ENCODE results near the gene RABEP2. TPM values are rescaled to one million over a fixed set of nuclear protein-coding genes. Genes with fewer than 3 reads are reported as not detected.
"Not testable (repeated sequence)": the region's sequence is repeated elsewhere in the genome, so short reads cannot be mapped to it uniquely, and the experiment has no call there.

The RABEP2 gene
- total RNA-seq, 2 donors from 2014 or later = 10.3 to 13.7 TPM

DNA sequence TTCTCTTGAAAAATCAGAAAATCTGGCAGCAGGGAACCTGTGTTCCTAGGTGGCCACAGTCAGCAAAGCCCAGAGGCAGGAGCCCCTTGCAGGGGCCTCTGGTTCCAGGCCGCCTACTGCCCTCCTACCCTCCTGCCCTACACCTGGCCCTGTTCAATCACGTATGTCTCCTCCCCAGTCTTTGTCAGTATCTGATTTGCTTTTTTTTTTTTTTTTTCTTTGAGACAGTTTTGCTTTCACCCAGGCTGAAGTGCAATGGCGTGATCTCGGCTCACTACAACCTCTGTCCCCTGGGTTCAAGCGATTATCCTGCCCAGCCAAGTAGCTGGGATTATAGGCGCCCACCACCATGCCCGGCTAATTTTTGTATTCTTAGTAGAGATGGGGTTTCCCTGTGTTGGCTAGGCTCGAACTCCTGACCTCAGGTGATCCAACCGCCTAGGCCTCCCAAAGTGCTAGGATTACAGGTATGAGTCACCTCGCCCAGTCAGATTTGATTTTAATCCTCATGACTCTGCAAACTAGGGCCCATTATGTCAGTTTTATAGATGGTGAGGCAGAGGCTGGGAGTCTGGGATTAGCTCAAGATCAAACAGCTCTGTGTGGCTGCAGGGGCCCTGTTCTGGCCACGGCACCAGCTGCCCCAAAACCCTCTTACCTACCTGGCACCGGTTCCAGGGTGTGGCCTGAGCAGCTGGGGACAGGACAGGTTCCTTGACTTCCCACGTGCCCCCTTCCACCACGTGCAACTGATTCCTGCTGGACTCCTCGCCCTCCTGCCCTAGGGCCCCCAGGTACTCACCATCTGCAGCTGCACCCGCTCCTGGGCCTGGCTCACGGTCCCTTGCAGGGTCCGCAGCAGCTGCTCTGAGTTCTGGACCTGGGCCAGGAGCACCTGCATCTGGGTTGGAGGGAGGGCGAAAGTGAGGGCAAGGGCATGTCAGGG, 14.7 kb downstream of the RABEP2 start:
- intact Hi-C loops (cut with DNase I) = no loop called here
- no peak for DNase-seq (ENCODE audit: low spot score)

DNA sequence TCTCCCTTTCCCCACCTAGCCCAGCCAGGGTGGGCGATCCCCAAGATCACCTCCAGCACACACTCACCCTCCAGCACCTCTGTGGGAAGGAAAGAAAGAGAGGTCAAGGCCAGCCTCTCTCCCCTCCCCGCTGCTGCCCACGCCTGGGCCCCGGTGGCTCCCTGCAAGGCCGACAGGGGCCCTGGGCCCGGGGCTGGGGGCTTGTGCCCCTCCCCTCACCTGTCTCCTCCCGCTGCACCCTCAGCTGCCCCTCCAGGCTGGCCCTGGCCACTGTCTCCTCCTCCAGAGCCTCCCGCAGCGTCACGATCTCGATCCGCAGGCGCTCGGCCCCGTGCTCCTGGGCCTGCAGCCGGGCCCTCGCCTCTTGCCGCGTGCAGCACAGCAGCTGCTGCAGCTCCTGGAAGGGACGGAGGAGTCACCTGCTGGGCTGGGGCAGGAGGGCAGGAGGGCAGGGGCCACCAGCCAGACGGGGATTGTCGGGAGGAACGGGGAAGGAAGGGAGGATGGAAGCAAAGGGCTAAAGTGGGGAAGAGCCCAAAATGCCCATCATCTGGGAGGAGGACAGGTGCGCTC, 19.2 kb downstream of the RABEP2 start:
- intact Hi-C loops (cut with DNase I) = no loop called here
- no peak for DNase-seq (ENCODE audit: low spot score)

- intact Hi-C loops (cut with DNase I) = no loop called here
- DNase-seq (ENCODE audit: low spot score) = no peak
Measured at GRCh38 chr16:28905229-28905754, 19.7 kb downstream of the RABEP2 start.

GRCh38 chr16:28904828-28905227, 20.2 kb downstream of the RABEP2 start:
- DNase-seq (ENCODE audit: low spot score) = no peak
- intact Hi-C loops (cut with DNase I) = loop anchor here in 1 of 2 donors (1.0 kb wide), 1 partner anchor 43 kb away; no protein-coding TSS in a partner anchor

DNA sequence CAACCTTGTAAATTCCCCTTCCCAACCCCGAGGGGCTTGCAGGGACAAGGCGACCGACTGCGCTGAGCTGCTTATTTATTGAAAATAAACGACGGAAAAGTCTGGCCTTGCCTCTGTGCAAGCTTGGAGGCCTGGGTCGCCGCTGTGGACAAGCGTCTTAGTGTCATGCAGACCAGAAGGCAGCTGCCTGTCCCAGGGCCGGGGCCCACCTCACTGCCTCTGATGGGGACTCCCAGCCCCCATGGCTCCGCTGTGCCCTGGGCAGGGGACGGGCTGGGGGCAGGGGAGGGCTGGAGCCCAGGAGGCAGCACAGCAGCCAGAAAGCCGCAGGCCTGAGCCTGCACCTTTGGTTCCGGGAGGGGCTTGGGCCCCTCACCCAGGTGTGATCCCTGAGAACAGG, 20.7 kb downstream of the RABEP2 start:
- intact Hi-C loops (cut with DNase I) = loop anchor here in 1 of 2 donors (1.0 kb wide), 1 partner anchor 44 kb away; no protein-coding TSS in a partner anchor
- DNase-seq (ENCODE audit: low spot score) = no peak

DNA sequence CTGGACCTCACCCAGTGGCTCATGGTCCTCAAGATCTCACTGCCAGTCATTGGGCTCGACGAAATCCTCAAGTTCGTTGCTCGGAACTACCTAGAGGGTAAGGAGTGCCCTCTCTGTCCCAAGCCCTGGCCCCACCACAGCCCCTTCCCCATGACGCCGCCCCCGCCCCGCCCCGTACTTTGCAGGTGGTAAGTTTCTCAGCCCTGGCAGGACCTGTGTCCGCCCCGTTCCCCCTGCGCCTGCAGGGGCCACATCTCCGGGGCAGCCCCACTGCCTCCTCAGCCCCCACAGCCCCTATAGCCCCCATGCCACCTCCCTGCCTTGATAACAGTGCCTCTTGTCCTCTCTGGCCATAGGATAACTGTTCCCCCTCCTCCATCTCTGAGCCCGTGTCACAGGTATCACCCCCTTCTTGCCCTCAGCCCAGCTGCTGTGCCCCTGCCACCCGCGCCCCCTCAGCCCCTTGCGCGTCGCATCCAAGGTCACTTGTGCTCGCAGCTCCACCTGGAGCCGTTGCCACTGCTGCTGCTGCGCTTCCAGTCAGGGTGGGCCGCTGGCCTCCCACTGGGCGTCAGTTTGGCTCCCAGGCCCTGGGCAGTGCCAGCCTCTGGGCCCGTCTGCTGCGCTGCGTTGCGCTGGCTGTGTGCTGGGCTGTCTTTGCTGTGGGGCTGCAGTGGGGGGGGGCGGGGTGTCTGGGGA, 21.5 kb downstream of the RABEP2 start:
- no peak for DNase-seq (ENCODE audit: low spot score)
- intact Hi-C loops (cut with DNase I) = loop anchor here in 1 of 2 donors (1.0 kb wide), 1 partner anchor 45 kb away; no protein-coding TSS in a partner anchor

- no peak for DNase-seq (ENCODE audit: low spot score)
- intact Hi-C loops (cut with DNase I) = no loop called here
Measured at GRCh38 chr16:28902909-28903308, 22.1 kb downstream of the RABEP2 start.

GRCh38 chr16:28901862-28902261, 23.2 kb downstream of the RABEP2 start:
- intact Hi-C loops (cut with DNase I) = no loop called here

GRCh38 chr16:28900601-28901000, 24.4 kb downstream of the RABEP2 start:
- intact Hi-C loops (cut with DNase I) = no loop called here
- no peak for DNase-seq (ENCODE audit: low spot score)

More at GRCh38 chr16:28901862-28902261, 23.2 kb downstream of the RABEP2 start:
- no peak for DNase-seq (ENCODE audit: low spot score)

DNA sequence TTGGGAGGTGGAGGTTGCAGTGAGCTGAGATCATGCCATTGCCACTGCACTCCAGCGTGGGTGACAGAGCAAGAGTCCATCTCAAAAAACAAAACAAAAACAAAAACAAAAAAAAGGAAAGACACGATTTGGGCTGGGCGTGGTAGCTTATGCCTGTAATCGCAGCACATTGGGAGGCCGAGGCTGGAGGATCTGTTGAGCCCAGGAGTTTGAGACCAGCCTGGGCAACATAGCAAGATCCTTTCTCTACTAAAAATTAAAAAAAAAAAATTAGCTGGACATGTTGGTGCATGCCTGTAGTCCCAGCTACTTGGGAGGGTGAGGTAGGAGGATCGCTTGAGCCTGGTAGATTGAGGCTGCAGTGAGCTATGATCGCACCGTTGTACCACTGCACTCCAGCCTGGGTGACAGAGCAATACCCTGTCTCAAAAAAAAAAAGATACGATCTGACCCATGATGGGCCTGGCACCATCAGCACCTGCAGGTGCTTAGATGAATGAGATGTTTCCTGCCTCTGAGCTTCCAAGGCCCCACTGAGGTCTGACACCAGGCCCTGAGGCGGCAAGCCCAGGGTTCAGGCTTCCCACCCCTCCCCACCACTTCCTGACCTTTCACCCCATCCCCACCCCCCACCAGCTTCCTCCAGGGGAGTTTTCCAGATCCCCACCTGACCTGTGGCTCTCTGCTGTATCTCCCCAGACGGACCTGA, 25.0 kb downstream of the RABEP2 start:
- DNase-seq (ENCODE audit: low spot score) = no peak
- intact Hi-C loops (cut with DNase I) = no loop called here

- no peak for DNase-seq (ENCODE audit: low spot score)
- intact Hi-C loops (cut with DNase I) = no loop called here
Measured at GRCh38 chr16:28898942-28899341, 26.1 kb downstream of the RABEP2 start.

DNA sequence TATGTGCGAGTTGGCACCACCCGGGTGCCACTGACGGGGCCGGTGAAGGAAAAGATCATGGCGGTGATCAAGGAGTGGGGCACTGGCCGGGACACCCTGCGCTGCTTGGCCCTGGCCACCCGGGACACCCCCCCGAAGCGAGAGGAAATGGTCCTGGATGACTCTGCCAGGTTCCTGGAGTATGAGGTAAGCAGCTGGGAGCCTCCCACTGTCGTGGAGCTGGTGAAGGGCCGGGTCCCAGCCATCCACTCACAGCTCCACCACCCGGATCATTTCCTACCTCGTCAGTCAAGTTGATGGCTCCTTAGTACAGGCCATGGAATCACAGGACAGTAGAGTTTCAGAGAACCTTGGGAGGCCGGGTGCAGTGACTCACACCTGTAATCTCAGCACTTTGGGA, 26.8 kb downstream of the RABEP2 start:
- intact Hi-C loops (cut with DNase I) = no loop called here
- DNase-seq (ENCODE audit: low spot score) = no peak

GRCh38 chr16:28897826-28898225, 27.2 kb downstream of the RABEP2 start:
- intact Hi-C loops (cut with DNase I) = loop anchor here in 1 of 2 donors (1.0 kb wide), 1 partner anchor 19 kb away; no protein-coding TSS in a partner anchor
- DNase-seq (ENCODE audit: low spot score) = no peak

DNA sequence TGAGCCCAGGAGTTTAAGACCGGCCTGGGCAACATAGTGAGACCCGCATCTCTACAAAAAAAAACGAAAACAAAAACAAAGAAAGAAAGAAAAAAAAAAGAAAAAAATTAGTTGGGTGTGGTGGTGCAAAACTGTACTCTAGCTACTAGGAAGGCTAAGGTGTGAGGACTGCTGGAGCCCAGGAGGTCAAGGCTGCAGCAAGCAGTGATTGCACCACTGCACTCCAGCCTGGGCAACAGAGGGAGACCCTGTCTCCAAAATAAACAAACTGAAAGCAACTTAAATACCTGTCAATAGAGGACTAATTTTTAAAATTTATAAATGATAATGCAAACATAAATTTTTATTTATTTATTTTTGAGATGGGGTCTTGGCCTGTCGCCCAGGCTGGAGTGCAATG, 29.4 kb downstream of the RABEP2 start:
- intact Hi-C loops (cut with DNase I) = no loop called here
- DNase-seq (ENCODE audit: low spot score) = no peak

DNA sequence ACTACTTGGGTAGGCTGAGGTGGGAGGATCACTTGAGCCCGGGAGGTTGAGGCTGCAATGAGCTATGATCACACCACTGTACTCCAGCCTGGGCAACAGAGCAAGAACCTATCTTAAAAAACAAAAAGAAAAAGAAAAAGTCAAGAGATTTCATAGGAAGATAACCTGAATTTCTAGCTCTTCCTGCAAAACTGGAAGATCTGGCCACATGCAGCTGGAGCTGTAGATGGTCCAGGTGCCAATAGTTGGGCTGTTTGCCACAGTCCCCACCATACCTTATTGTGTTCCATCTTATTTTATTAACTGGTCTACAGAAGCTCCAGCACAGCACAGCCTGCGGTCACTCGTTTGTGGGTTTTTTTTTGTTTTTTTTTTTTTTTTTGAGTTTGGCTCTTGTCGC, 31.7 kb downstream of the RABEP2 start:
- DNase-seq (ENCODE audit: low spot score) = no peak
- intact Hi-C loops (cut with DNase I) = no loop called here

DNA sequence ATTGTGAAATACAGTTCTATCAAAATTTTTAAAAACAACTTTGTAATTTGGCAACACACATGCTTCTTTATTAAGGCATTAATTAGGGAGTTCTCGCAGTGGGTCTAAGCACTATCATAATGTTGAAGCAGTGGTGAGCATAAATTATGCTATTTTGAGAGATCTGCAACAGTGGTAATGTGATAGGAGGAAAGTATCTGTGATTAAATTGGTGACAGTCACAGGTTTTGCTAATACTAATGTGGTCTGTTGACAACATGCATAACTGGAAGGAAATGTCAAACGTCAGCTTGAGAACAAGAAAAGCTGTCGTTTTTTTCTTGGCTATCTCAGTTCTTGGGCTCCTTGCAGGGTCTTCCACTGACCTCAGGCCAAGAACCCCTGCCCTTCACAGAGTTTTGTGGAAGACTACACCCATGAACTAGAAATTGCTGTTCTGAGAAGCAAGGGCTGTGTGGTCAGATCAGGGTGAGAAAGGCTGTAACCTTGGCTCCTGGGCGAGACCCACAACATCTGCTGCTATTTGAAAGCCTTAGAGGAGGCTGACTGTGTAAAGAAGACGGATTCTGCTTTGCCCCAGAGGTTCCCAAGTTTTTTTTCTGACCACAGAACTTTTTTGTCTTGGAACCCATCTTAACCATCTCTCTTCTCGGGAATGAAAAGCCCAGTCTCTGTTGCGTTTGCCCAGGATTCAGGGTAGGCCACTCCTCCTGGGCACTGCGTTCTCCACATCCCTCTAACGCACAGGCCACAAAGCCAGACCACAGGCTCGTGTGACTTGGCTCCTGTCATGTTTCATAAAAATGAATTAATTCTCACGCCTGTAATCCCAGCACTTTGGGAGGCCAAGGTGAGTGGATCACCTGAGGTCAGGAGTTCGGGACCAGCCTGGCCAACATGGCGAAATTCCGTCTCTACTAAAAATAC, 32.8 kb downstream of the RABEP2 start:
- intact Hi-C loops (cut with DNase I) = no loop called here
- no peak for DNase-seq (ENCODE audit: low spot score)

GRCh38 chr16:28890355-28890754, 34.7 kb downstream of the RABEP2 start:
- DNase-seq (ENCODE audit: low spot score); intact Hi-C loops (cut with DNase I): not testable (repeated sequence)

DNA sequence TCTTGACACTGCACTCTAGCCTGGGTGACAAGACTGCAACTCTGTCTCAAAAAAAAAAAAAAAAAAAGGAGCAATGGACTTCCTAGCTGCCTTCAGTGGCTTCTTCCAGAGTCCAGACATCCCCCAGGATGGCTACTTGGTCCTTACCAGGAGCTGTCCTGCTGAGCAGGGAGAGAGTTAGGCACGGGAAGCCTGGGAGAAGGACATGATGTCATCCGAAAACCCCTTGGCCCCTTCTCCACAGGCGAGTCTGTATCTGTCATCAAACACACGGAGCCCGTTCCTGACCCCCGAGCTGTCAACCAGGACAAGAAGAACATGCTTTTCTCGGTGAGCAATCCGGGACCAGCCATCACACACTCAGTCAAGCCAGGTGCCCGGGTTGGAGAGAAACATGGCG, 38.1 kb downstream of the RABEP2 start:
- intact Hi-C loops (cut with DNase I) = no loop called here
- no peak for DNase-seq (ENCODE audit: low spot score)
